CD4-positive, alpha-beta memory T cell (primary cell): Measurements from ENCODE around the gene CNPPD1. TPM values are rescaled to one million over a fixed set of nuclear protein-coding genes. Genes with fewer than 3 reads are reported as not detected.

Experiments used
- CTCF ChIA-PET: fragments of 350-600 bp; sonication (Branson Sonifier 250); formaldehyde crosslinking; loops from one replicate; lab custom pipeline; 2021; ENCODE audit warnings: inconsistent platforms; ENCODE audit not compliant: partially characterized antibody; lab: Charles Lee
- POLR2A ChIA-PET: fragments of 350-600 bp; sonication (Branson Sonifier 250); formaldehyde crosslinking; loops from one replicate; lab custom pipeline; 2021; ENCODE audit not compliant: partially characterized antibody; lab: Charles Lee
- DNase-seq, 5 donors: peaks; one replicate each; pipeline versions ENCODE4 v3.0.0 to v3.0.0-alpha.2; 2020 to 2022; ENCODE audit warnings: mixed read lengths in 1 of 5
- H3K27ac ChIP-seq: one replicate; pipeline ENCODE4 v1.7.0; 2013; ENCODE audit warnings: low read depth, low read length
- H3K27me3 ChIP-seq: 2 replicates; pipeline ENCODE4 v1.7.0; 2013; ENCODE audit warnings: mild to moderate bottlenecking, low read length, moderate library complexity; ENCODE audit not compliant: insufficient read depth
- H3K36me3 ChIP-seq: 2 replicates; pipeline ENCODE4 v1.7.0; 2013; ENCODE audit warnings: mild to moderate bottlenecking, low read length, moderate library complexity; ENCODE audit not compliant: insufficient read depth
- H3K4me1 ChIP-seq: 2 replicates; pipeline ENCODE4 v1.7.0; 2013; ENCODE audit warnings: mild to moderate bottlenecking, low read length, moderate library complexity; ENCODE audit not compliant: insufficient read depth
- H3K4me3 ChIP-seq, 2 donors: one replicate each; pipeline ENCODE4 v1.7.0; 2013; ENCODE audit warnings: low read length in 2 of 2, mild to moderate bottlenecking in 1 of 2
- H3K9me3 ChIP-seq, 2 donors: one replicate each; pipeline ENCODE4 v1.7.0; 2013; ENCODE audit warnings: low read length in 2 of 2, control low read depth in 1 of 2; ENCODE audit not compliant: control insufficient read depth in 1 of 2
- H3K27ac Mint-ChIP-seq, 7 donors: one replicate each; pipeline ENCODE4 v1.8.0; 2020 to 2021; ENCODE audit warnings: mixed read lengths in 7 of 7, mild to moderate bottlenecking in 6 of 7, inconsistent platforms in 3 of 7, moderate library complexity in 3 of 7
- H3K27me3 Mint-ChIP-seq, 2 donors: one replicate each; pipeline ENCODE4 v1.8.0; 2020 to 2021; ENCODE audit warnings: mixed read lengths in 2 of 2
- H3K36me3 Mint-ChIP-seq, 2 donors: one replicate each; pipeline ENCODE4 v1.8.0; 2020 to 2021; ENCODE audit warnings: mixed read lengths in 2 of 2, inconsistent platforms in 1 of 2, mild to moderate bottlenecking in 1 of 2
- H3K4me1 Mint-ChIP-seq, 4 donors: one replicate each; pipeline ENCODE4 v1.8.0; 2020 to 2021; ENCODE audit warnings: mixed read lengths in 4 of 4, mild to moderate bottlenecking in 1 of 4
- H3K4me3 Mint-ChIP-seq, 8 donors: one replicate each; pipeline ENCODE4 v1.8.0; 2020 to 2021; ENCODE audit warnings: mixed read lengths in 8 of 8, mild to moderate bottlenecking in 7 of 8, moderate library complexity in 6 of 8, inconsistent platforms in 3 of 8
- H3K9me3 Mint-ChIP-seq, 8 donors: one replicate each; pipeline ENCODE4 v1.8.0; 2020 to 2021; ENCODE audit warnings: mixed read lengths in 8 of 8, mild to moderate bottlenecking in 5 of 8, inconsistent platforms in 3 of 8, moderate library complexity in 1 of 8
- intact Hi-C: fragments of 100-400 bp; cut with micrococcal nuclease; formaldehyde crosslinking; loops from one replicate; pipeline ENCODE4 v1.15.1; 2023
- polyA plus RNA-seq, 2 donors: library from polyadenylated mRNA; unstranded; fragments of 300-500 nt; fragmentation: Illumina TruSeq; gene quantifications; one replicate each; pipeline ENCODE4 v1.2.3, GENCODE V29; 2021
- total RNA-seq, 2 experiments: library from RNA; stranded (reverse); gene quantifications; one replicate each; pipeline ENCODE4 v1.2.3, GENCODE V29; 2021

The CNPPD1 gene
- total and polyA plus RNA-seq, 4 experiments from 2014 or later: 76.5 to 83.3 (median 80.7) TPM

GRCh38 chr2:219161097-219161496 lies 15.6 kb downstream of the CNPPD1 start:
- H3K4me1 Mint-ChIP-seq: peaks cover 14 to 21% (median 18%) of the 10 kb centered on the region in 4 donors
- peaks cover 0 to 4% (median 0%) of the 10 kb centered on the region in 8 donors for H3K9me3 Mint-ChIP-seq
- H3K27ac Mint-ChIP-seq: peak overlapping the region; percentile 88 to 99 (median 95)
- Histone ChIP-seq H3K27ac (peak overlapping the region; percentile 71), H3K9me3 (no peaks in the 10 kb centered on the region), H3K4me1 (peaks cover 12% of the 10 kb centered on the region), H3K27me3 (no peaks in the 10 kb centered on the region), H3K36me3 (peaks cover 19% of the 10 kb centered on the region), H3K4me3 (peak overlapping the region in 1 of 2 donors; percentile 70)
- no peaks in the 10 kb centered on the region for H3K27me3 Mint-ChIP-seq
- intact Hi-C loops: loop anchor here (2.0 to 5.0 kb wide), 3 partner anchors 58 to 449 kb away; partner anchors contain the start of genes ABCB6 and TTLL4
- ChIA-PET POLR2A (interaction anchor here (0.8 to 10.6 kb wide), 3 partner anchors 15 to 118 kb away, joined by 4 to 123 read pairs (median 26); partner anchors contain the start of genes CNPPD1, DNAJB2 and RETREG2), CTCF (interaction anchor here (1.4 to 9.4 kb wide), 3 partner anchors 10 to 134 kb away, joined by 4 to 186 read pairs (median 79); partner anchors contain the start of gene ABCB6)
- no peak for DNase-seq
- peak overlapping the region; percentile 89 to 98 (median 94) for H3K4me3 Mint-ChIP-seq
- H3K36me3 Mint-ChIP-seq: peaks cover 19 to 25% of the 10 kb centered on the region in 2 donors

- Mint-ChIP-seq H3K27me3 (no peaks in the 10 kb centered on the region), H3K36me3 (peaks cover 19 to 25% of the 10 kb centered on the region in 2 donors), H3K4me1 (peaks cover 14 to 21% (median 18%) of the 10 kb centered on the region in 4 donors), H3K9me3 (peaks cover 0 to 4% (median 0%) of the 10 kb centered on the region in 8 donors), H3K27ac (peak within 1 kb of the TSS; percentile 88 to 99 (median 95)), H3K4me3 (peak within 1 kb of the TSS; percentile 89 to 98 (median 94))
- peak within 1 kb of the TSS in 1 of 2 donors; percentile 70 for H3K4me3 ChIP-seq
- peak; percentile 90 to 97 (median 93) for DNase-seq
- H3K36me3 ChIP-seq: peaks cover 19% of the 10 kb centered on the region
- no peaks in the 10 kb centered on the region for H3K27me3 ChIP-seq
- ChIA-PET CTCF (interaction anchor here (0.8 to 10.3 kb wide), 33 partner anchors 11 to 227 kb away, joined by 3 to 186 read pairs (median 5); partner anchors contain the start of genes ABCB6, CNPPD1, DNAJB2 and DNPEP), POLR2A (interaction anchor here (0.6 to 10.6 kb wide), 14 partner anchors 11 to 228 kb away, joined by 3 to 123 read pairs (median 8); partner anchors contain the start of genes ANKZF1, ATG9A, CNPPD1 and DNAJB2)
- H3K4me1 ChIP-seq: peaks cover 12% of the 10 kb centered on the region
- H3K9me3 ChIP-seq: no peaks in the 10 kb centered on the region
- H3K27ac ChIP-seq: peak within 1 kb of the TSS; percentile 71
- intact Hi-C loops: loop anchor here (1.0 to 5.0 kb wide), 15 partner anchors 11 to 448 kb away; partner anchors contain the start of genes ABCB6, ANKZF1, ATG9A and DNAJB2
These were observed 16.3 kb downstream of the CNPPD1 start, which contains the start of gene NHEJ1 for GRCh38 chr2:219160186-219161017. TSS of gene NHEJ1 (minus strand) at chr2:219160815. CDS start at chr2:219158362, 2,453 bp downstream.

GRCh38 chr2:219159771-219160185 lies 16.9 kb downstream of the CNPPD1 start:
- no peak for DNase-seq
- ChIA-PET CTCF (interaction anchor here (0.8 to 10.3 kb wide), 35 partner anchors 11 to 228 kb away, joined by 3 to 186 read pairs (median 5); partner anchors contain the start of genes ABCB6, CNPPD1, DNAJB2 and DNPEP), POLR2A (interaction anchor here (0.7 to 10.6 kb wide), 13 partner anchors 11 to 229 kb away, joined by 3 to 123 read pairs (median 8); partner anchors contain the start of genes ANKZF1, ATG9A, CNPPD1 and RETREG2)
- peaks cover 19% of the 10 kb centered on the region for H3K36me3 ChIP-seq
- H3K4me3 Mint-ChIP-seq: peak overlapping the region; percentile 89 to 98 (median 94)
- no peaks in the 10 kb centered on the region for H3K27me3 Mint-ChIP-seq
- H3K27ac ChIP-seq: peak overlapping the region; percentile 71
- peaks cover 0 to 4% (median 0%) of the 10 kb centered on the region in 8 donors for H3K9me3 Mint-ChIP-seq
- peaks cover 15 to 21% (median 18%) of the 10 kb centered on the region in 4 donors for H3K4me1 Mint-ChIP-seq
- H3K27me3 ChIP-seq: no peaks in the 10 kb centered on the region
- intact Hi-C loops: loop anchor here (1.0 to 5.0 kb wide), 15 partner anchors 12 to 447 kb away; partner anchors contain the start of genes ABCB6, ANKZF1, ATG9A and DNAJB2
- H3K4me3 ChIP-seq: peak overlapping the region in 1 of 2 donors; percentile 70
- peaks cover 19 to 28% of the 10 kb centered on the region in 2 donors for H3K36me3 Mint-ChIP-seq
- H3K4me1 ChIP-seq: peaks cover 12% of the 10 kb centered on the region
- peak overlapping the region; percentile 88 to 99 (median 95) for H3K27ac Mint-ChIP-seq
- H3K9me3 ChIP-seq: no peaks in the 10 kb centered on the region

DNA sequence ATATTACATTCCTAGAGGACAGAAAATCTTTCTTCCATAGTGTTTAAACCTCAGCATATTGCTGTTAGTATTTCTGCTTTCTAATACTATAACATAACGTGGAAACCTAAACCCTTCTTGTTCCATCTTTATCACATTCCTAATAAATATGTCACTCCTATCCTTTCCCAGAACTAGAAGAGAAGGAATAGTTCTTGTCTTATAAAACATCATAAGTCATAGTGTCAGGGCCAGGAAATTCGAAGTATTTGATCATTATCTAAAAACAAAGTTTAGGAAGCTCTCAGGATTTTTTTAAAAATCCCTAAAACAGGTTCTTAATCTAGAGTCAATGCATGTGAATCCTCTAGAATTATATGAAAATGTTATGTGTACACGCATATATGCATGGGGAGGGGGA lies 18.1 kb downstream of the CNPPD1 start:
- no peaks in the 10 kb centered on the region for H3K27me3 ChIP-seq
- H3K4me1 ChIP-seq: peaks cover 12% of the 10 kb centered on the region
- Mint-ChIP-seq H3K27me3 (no peaks in the 10 kb centered on the region), H3K9me3 (peaks cover 0 to 4% (median 0%) of the 10 kb centered on the region in 8 donors), H3K27ac (peak overlapping the region in 2 of 7 donors; percentile 23 to 86), H3K4me3 (peak overlapping the region in 1 of 8 donors; percentile 9), H3K36me3 (peaks cover 23 to 32% of the 10 kb centered on the region in 2 donors), H3K4me1 (peaks cover 15 to 21% (median 18%) of the 10 kb centered on the region in 4 donors)
- intact Hi-C loops: no loop called here
- no peak overlapping the region for H3K27ac ChIP-seq
- no peak overlapping the region for H3K4me3 ChIP-seq
- POLR2A ChIA-PET: interaction anchor here (0.9 to 10.6 kb wide), 9 partner anchors 17 to 136 kb away, joined by 3 to 123 read pairs (median 9); partner anchors contain the start of genes ANKZF1, ATG9A, CNPPD1 and RETREG2
- CTCF ChIA-PET: interaction anchor here (0.7 to 10.3 kb wide), 27 partner anchors 10 to 229 kb away, joined by 3 to 186 read pairs (median 5); partner anchors contain the start of genes ABCB6, CNPPD1, DNAJB2 and DNPEP
- H3K36me3 ChIP-seq: peaks cover 23% of the 10 kb centered on the region
- no peaks in the 10 kb centered on the region for H3K9me3 ChIP-seq
- DNase-seq: no peak

DNA sequence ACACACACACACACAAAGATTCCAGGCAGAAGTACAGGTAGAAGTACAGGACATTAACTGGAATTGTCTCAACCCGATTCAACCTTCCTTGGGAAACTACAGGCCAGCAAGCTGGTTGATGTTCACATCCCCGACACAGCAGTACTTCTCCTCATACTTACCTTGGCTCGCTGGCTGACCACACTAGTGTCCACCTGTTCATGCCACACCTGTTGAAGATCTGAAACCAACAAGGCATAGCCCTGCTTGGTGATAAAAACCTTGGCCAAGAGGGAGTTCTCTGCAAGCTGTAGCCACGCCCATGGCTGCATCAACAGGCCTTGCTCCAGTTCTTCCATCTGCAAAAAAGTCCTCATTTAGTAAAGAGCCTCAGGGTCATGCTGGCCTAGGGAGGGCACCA lies 18.7 kb downstream of the CNPPD1 start:
- Histone ChIP-seq H3K4me1 (peaks cover 12% of the 10 kb centered on the region), H3K4me3 (no peak overlapping the region), H3K27ac (no peak overlapping the region), H3K27me3 (no peaks in the 10 kb centered on the region), H3K36me3 (peaks cover 26% of the 10 kb centered on the region), H3K9me3 (no peaks in the 10 kb centered on the region)
- no peak overlapping the region for H3K27ac Mint-ChIP-seq
- H3K9me3 Mint-ChIP-seq: peaks cover 0 to 4% (median 0%) of the 10 kb centered on the region in 8 donors
- peaks cover 28 to 37% of the 10 kb centered on the region in 2 donors for H3K36me3 Mint-ChIP-seq
- H3K4me3 Mint-ChIP-seq: no peak overlapping the region
- DNase-seq: no peak
- ChIA-PET CTCF (interaction anchor here (1.4 to 10.3 kb wide), 16 partner anchors 14 to 155 kb away, joined by 3 to 186 read pairs (median 18); partner anchors contain the start of genes ABCB6, CNPPD1, GLB1L and IHH), POLR2A (interaction anchor here (0.9 to 10.6 kb wide), 5 partner anchors 18 to 137 kb away, joined by 3 to 123 read pairs (median 9); partner anchors contain the start of genes ANKZF1, ATG9A, CNPPD1 and RETREG2)
- intact Hi-C loops: no loop called here
- H3K4me1 Mint-ChIP-seq: peaks cover 15 to 21% (median 18%) of the 10 kb centered on the region in 4 donors
- no peaks in the 10 kb centered on the region for H3K27me3 Mint-ChIP-seq

- peak overlapping the region in 1 of 7 donors; percentile 54 for H3K27ac Mint-ChIP-seq
- peaks cover 26% of the 10 kb centered on the region for H3K36me3 ChIP-seq
- no peaks in the 10 kb centered on the region for H3K27me3 ChIP-seq
- peaks cover 28 to 39% of the 10 kb centered on the region in 2 donors for H3K36me3 Mint-ChIP-seq
- no peak overlapping the region for H3K4me3 Mint-ChIP-seq
- no peak overlapping the region for H3K27ac ChIP-seq
- H3K4me1 ChIP-seq: peaks cover 12% of the 10 kb centered on the region
- H3K4me1 Mint-ChIP-seq: peaks cover 15 to 21% (median 18%) of the 10 kb centered on the region in 4 donors
- H3K9me3 ChIP-seq: no peaks in the 10 kb centered on the region
- ChIA-PET CTCF (interaction anchor here (0.7 to 10.3 kb wide), 15 partner anchors 14 to 177 kb away, joined by 3 to 186 read pairs (median 5); partner anchors contain the start of genes ABCB6, ANKZF1, ATG9A and CNPPD1), POLR2A (interaction anchor here (10.6 kb wide), 1 partner anchor 19 kb away, joined by 123 read pairs; the partner anchor contains the start of genes CNPPD1 and RETREG2)
- H3K27me3 Mint-ChIP-seq: no peaks in the 10 kb centered on the region
- H3K4me3 ChIP-seq: no peak overlapping the region
- DNase-seq: no peak
- peaks cover 0 to 4% (median 0%) of the 10 kb centered on the region in 8 donors for H3K9me3 Mint-ChIP-seq
- intact Hi-C loops: no loop called here
These were observed 19.3 kb downstream of the CNPPD1 start for GRCh38 chr2:219157396-219157795.
